GM19023 (cell line): ENCODE results near the gene RRAS.
A peak's percentile ranks its signal among the peaks of the same experiment; 100 is the strongest.

Experiments
- ATAC-seq: cut with Tn5 transposase; IDR thresholded peaks from one replicate; pipeline ENCODE4 v1.9.1; 2021; ENCODE audit warnings: mild to moderate bottlenecking, moderate library complexity; ENCODE audit not compliant: unreplicated experiment

Gene RRAS

DNA sequence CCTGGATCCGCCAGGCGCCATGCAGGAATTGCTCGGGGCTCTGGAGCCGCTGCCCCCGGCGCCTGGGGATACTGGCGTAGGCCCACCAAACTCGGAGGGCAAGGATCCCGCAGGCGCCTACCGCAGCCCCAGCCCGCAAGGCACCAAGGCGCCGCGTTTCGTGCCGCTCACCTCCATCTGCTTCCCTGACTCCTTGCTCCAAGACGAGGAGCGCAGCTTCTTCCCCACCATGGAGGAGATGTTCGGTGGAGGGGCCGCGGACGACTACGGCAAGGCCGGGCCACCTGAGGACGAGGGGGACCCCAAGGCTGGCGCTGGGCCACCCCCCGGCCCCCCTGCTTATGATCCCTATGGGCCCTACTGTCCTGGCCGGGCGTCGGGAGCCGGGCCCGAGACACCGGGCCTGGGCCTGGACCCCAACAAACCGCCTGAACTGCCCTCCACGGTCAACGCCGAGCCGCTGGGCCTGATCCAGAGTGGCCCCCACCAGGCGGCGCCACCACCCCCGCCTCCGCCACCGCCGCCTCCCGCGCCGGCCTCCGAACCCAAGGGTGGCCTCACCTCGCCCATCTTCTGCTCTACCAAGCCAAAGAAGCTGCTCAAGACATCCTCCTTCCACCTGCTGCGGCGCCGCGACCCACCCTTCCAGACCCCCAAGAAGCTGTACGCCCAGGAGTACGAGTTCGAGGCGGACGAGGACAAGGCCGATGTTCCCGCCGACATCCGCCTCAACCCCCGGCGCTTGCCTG, 42.8 kb downstream of the RRAS start:
- no peak for ATAC-seq

GRCh38 chr19:49596407-49596806, 43.5 kb downstream of the RRAS start:
- no peak for ATAC-seq

DNA sequence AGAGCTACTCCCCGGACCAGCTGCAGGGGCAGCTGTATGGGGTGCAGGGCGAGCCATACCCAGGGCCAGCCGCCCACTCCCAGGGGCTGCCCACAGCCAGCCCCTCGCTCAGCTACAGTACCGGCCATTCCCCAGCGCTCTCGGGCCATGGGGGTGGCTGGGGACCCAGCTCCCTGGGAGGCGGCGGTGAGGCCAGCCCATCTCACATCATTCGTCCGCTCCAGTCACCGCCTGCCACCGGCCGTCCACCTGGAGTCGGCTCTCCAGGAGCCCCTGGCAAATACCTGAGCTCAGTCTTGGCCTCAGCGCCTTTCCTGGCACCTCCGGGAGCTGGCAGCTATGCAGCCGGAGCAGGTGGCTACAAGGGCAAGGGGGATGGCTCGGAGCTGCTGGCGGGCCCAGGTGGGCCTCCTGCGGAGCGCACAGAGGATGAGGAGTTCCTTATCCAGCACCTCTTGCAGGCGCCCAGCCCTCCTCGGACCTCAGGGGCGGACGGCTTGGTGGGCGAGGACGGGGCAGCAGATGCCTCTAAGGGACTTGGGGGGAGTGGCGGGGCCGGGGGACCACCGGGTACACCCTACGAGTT, 44.0 kb downstream of the RRAS start:
- ATAC-seq, result no peak

GRCh38 chr19:49594993-49595818, 44.7 kb downstream of the RRAS start:
- ATAC-seq, result no peak

DNA sequence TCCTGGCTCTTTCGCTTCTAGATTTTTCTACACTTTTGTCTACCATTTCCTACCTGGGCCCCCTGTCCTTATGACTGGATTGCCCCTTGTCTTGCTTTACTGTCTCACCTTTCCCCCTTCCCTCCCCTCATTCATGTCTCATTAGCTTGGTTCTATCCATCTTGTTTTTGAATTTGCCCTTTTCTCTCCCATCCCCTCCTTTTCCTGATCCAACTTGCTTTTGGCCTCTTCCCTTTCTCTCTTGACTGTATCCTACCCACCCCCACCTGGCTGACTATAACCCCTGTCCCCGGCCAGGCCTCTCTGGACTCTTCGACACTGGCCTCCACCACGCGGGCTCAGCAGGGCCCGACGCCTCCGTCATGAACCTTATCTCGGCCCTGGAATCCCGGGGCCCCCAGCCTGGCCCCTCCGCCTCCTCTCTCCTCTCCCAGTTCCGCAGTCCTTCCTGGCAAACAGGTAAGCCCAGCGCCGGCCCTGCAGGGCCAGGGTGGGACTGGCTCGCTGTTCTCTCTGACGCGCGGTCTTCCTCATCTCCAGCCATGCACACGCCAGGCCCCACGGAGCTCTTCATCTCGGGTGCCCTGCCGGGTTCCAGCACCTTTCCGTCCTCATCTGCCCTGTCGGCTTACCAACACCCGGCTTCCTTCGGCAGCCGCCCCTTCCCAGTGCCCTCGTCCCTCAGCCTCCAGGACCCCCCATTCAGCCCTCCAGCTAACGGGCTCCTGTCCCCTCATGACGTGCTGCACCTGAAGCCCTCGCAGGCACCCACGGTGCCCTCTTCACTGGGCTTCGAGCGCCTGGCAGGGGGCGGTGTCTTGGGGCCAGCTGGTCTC, 45.6 kb downstream of the RRAS start:
- ATAC-seq, result no peak

GRCh38 chr19:49593233-49594113, 46.5 kb downstream of the RRAS start:
- no peak for ATAC-seq

- ATAC-seq, result no peak
These were observed 47.3 kb downstream of the RRAS start for GRCh38 chr19:49592486-49593232.

- ATAC-seq, result no peak
These were observed 48.0 kb downstream of the RRAS start for GRCh38 chr19:49591731-49592485.

DNA sequence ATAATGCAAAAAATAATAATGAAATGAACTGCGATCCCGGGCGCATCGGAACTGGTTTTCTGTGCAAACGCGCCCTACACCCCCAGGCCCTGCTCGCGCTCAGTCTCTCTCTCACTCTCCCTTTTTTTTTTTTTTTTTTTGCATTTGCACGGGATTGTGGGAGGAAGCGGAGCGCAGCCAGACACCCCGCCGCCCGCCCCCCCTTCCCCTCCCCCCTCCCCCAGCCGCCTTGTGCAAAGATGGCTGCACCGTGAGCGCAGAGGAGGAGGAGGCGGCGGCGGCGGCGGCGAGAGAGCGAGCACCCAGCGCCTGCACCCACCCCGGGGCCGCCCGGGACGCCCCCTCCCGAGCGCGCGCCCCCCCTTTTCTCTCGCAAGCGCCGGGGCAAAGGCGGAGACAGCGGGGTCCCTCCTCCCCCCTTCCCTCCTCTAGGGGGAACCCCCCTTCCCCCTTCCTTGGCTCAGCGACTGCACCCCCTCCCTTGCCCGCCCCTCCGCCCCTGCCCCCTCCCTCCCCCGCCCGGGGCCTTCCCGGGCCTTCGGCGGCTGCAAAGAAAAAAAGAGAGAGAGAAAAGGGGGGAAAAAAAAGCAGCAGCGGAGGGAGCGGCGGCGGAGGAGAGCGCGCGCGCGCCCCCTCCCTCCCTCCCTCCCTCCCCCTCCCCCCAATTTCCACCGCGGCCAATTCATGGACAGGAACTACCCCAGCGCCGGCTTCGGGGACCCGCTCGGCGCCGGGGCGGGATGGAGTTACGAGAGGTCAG, 48.8 kb downstream of the RRAS start, which contains the start of gene PRR12:
PRR12 (plus strand) TSS at position 212 of the 760 bp plus-strand sequence; CDS start at position 685, 473 bp downstream.
- no peak for ATAC-seq

GRCh38 chr19:49590071-49590970, 49.6 kb downstream of the RRAS start:
- peak; percentile 61 for ATAC-seq

DNA sequence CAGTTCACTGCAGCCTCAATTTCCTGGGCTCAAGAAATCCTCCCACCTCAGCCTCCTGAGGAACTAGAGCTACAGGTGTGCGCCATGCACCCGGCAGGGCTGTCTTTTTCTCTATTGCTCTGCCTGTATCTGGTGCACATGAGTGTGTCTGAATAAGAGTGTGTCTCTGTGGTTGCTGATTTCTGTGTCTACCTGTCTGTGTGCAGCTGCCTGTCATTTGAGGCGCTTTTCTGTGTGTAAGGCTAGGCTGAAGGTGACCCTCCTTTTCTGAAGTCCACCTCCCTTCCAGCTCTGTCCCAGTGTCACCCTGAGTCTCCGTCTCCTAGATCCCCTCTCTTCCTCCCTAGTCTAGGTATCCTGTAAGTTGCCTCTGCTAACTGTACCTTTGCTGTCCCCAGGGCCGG, 50.4 kb downstream of the RRAS start:
- ATAC-seq, result no peak

- no peak for ATAC-seq
These were observed 51.4 kb downstream of the RRAS start for GRCh38 chr19:49588365-49589122.

GRCh38 chr19:49587227-49587626, 52.7 kb downstream of the RRAS start:
- no peak for ATAC-seq
